ENCODE data around the gene FOCAD.

GRCh38 chr9:20873240-20873865, 189.3 kb downstream of the FOCAD start:
- TF ChIP-seq CTCF (conservative IDR thresholded peaks at IDR 0.05 in 1 of 2, IDR thresholded peaks at IDR 0.05 in 1 of 2; ENCODE audit: extremely low read depth in 1 of 2, insufficient read depth in 1 of 2, low read depth in 1 of 2, low read length in 2 of 2) (no peak), EZH2 (IDR thresholded peaks at IDR 0.05; ENCODE audit: borderline replicate concordance, low read length) (no peak)
